ENCODE measurements around the gene OSBPL5. TPM values are rescaled to one million over a fixed set of nuclear protein-coding genes. Genes with fewer than 3 reads are reported as not detected.

Gene OSBPL5
- total RNA-seq, 1 donor from 2014 or later, result 92.0 TPM

DNA sequence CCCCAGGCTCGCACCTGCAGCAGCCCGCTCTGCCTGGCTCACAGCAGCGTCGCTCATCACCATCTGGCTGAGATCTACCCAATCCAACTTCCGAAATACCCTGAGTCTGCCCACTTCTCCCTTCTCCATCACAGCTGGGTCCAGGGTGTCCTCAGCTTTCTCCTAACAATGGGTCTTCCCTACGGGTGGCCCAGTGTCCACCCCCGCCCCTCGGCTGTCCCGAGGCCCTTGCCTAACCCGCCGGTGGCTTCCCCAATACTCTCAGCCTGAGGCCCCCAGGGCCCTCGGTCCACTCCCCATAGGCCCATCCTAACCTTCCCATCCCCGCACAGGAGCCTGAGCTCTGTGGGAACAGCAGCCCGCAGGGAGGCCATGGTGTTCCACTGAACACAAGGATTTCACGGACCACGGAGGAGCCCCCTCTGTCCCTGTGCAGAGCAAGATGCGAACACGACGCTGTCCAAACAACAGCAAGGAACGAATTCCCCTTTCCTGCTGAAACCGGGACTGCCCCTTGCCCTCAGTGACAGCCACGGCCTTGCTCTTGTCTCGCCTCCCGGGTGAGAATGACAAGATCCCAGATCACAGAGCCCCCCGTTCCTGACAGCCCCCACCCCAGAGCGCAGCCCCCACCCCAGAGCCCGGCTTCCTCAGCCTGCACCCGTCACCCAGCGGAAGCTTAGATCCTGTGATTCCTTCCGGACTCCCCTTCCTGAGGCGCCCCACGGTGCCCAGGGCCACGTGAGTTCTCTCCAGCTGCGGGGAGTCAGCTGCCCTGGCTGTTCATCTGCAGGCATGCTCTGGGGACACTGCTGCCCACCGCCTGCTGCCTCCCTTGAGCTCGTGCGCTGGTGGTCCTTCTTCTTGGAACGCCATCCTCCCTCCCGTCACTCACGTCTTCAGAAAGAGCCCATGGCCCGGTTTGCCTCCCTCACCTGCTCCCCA is 59.0 kb downstream of the OSBPL5 start:
- DNase-seq (ENCODE audit: low spot score in 2 of 2), result peak; percentile 7 to 58
- TF ChIP-seq, protein P1, sequence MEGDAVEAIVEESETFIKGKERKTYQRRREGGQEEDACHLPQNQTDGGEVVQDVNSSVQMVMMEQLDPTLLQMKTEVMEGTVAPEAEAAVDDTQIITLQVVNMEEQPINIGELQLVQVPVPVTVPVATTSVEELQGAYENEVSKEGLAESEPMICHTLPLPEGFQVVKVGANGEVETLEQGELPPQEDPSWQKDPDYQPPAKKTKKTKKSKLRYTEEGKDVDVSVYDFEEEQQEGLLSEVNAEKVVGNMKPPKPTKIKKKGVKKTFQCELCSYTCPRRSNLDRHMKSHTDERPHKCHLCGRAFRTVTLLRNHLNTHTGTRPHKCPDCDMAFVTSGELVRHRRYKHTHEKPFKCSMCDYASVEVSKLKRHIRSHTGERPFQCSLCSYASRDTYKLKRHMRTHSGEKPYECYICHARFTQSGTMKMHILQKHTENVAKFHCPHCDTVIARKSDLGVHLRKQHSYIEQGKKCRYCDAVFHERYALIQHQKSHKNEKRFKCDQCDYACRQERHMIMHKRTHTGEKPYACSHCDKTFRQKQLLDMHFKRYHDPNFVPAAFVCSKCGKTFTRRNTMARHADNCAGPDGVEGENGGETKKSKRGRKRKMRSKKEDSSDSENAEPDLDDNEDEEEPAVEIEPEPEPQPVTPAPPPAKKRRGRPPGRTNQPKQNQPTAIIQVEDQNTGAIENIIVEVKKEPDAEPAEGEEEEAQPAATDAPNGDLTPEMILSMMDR (IDR thresholded peaks at IDR 0.05), result no peak
- intact Hi-C loops (cut with DNase I), result no loop called here
- no peaks in the 10 kb centered on the region for H3K9me3 ChIP-seq
- no peak overlapping the region for H3K27ac ChIP-seq
- H3K36me3 ChIP-seq, result peaks cover 56 to 76% of the 10 kb centered on the region in 2 donors
- H3K27me3 ChIP-seq, result no peaks in the 10 kb centered on the region
- no peak overlapping the region for H3K4me3 ChIP-seq
- no peaks in the 10 kb centered on the region for H3K4me1 ChIP-seq

GRCh38 chr11:3104961-3105790 is 59.9 kb downstream of the OSBPL5 start:
- Histone ChIP-seq H3K4me3 (no peak overlapping the region), H3K27me3 (no peaks in the 10 kb centered on the region), H3K36me3 (peaks cover 61 to 77% of the 10 kb centered on the region in 2 donors), H3K4me1 (no peaks in the 10 kb centered on the region), H3K27ac (no peak overlapping the region), H3K9me3 (no peaks in the 10 kb centered on the region)
- TF ChIP-seq, protein P1 (IDR thresholded peaks at IDR 0.05), result no peak
- intact Hi-C loops (cut with DNase I), result no loop called here
- DNase-seq (ENCODE audit: low spot score in 2 of 2), result peak in 1 of 2 donors; percentile 8

- DNase-seq (ENCODE audit: low spot score in 2 of 2), result peak in 1 of 2 donors; percentile 7
- Histone ChIP-seq H3K4me1 (no peaks in the 10 kb centered on the region), H3K4me3 (no peak overlapping the region), H3K27ac (no peak overlapping the region), H3K36me3 (peaks cover 69 to 77% of the 10 kb centered on the region in 2 donors), H3K27me3 (no peaks in the 10 kb centered on the region), H3K9me3 (no peaks in the 10 kb centered on the region)
- intact Hi-C loops (cut with DNase I), result no loop called here
- TF ChIP-seq, protein P1 (IDR thresholded peaks at IDR 0.05), result no peak
These were observed 60.9 kb downstream of the OSBPL5 start for GRCh38 chr11:3104051-3104714.

DNA sequence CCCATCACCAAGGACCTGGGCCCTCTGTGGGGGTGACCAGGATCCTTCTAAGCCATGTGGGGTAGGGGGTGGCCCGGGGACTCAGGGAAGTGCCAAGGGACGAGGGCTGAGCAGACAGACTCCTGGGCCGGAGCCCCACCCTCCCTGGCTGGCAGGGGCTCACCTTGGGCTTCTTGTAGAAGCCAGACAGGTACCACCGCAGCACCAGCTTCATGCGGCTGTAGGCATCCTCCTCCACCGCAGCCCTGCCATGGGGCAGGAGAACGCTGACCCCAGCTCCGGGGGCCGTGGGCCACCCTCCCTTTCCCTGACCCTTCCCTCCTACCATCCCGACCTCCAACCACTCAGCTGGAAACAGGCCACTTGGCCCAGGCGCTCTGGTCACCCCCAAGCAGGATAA is 62.0 kb downstream of the OSBPL5 start:
- no peak overlapping the region for H3K4me3 ChIP-seq
- DNase-seq (ENCODE audit: low spot score in 2 of 2), result peak in 1 of 2 donors; percentile 7
- intact Hi-C loops (cut with DNase I), result no loop called here

GRCh38 chr11:3102641-3102921 is 62.5 kb downstream of the OSBPL5 start:
- Histone ChIP-seq H3K4me3 (no peak overlapping the region), H3K9me3 (no peaks in the 10 kb centered on the region), H3K4me1 (no peaks in the 10 kb centered on the region), H3K36me3 (peaks cover 69 to 79% of the 10 kb centered on the region in 2 donors), H3K27ac (no peak overlapping the region), H3K27me3 (no peaks in the 10 kb centered on the region)
- TF ChIP-seq, protein P1 (IDR thresholded peaks at IDR 0.05), result no peak
- intact Hi-C loops (cut with DNase I), result no loop called here
- DNase-seq (ENCODE audit: low spot score in 2 of 2), result no peak

More for the DNA sequence above, 62.0 kb downstream of the OSBPL5 start:
- H3K27ac ChIP-seq, result no peak overlapping the region
- H3K4me1 ChIP-seq, result no peaks in the 10 kb centered on the region
- no peaks in the 10 kb centered on the region for H3K9me3 ChIP-seq
- TF ChIP-seq, protein P1 (IDR thresholded peaks at IDR 0.05), result no peak
- peaks cover 72 to 81% of the 10 kb centered on the region in 2 donors for H3K36me3 ChIP-seq
- no peaks in the 10 kb centered on the region for H3K27me3 ChIP-seq
